ENCODE results near the gene PWWP2A. TPM values are rescaled to one million over a fixed set of nuclear protein-coding genes. Genes with fewer than 3 reads are reported as not detected.
"Not testable (repeated sequence)": the region's sequence is repeated elsewhere in the genome, so short reads cannot be mapped to it uniquely, and the experiment has no call there.

PWWP2A gene
- total RNA-seq, 1 experiment from 2014 or later, result 22.6 TPM

DNA sequence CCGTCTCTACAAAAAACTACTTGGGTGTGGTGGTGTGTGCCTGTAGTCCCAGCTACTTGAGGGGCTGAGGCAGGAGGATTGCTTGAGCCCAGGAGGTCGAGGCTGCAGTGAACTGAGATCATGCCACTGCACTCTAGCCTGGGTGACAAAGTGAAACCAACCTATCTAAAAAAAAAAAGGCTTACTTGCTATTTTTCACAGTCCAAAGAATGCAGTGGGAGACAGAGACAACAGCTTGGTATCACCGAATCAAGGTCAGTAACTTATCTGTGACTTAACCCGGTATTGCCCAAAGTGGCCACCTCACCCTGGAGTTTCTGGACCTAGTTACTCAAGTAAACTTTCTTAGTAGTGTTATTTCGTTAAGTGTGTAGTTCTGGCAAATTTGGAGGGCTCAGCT is 50.1 kb downstream of the PWWP2A start:
- POLR2A ChIA-PET; CTCF ChIA-PET; H3K4me1 ChIP-seq (ENCODE audit: control insufficient read depth, insufficient read depth, low read length); intact Hi-C loops (cut with micrococcal nuclease; ENCODE audit: unreplicated experiment); H3K9me3 ChIP-seq (ENCODE audit: control insufficient read depth, insufficient read depth, low read depth, low read length); ATAC-seq; DNase-seq (ENCODE audit: low read depth, low spot score); H3K4me3 ChIP-seq (ENCODE audit: low read depth in 2 of 2, low read length in 2 of 2); BruUV-seq (replicated peaks); H3K36me3 ChIP-seq (ENCODE audit: control insufficient read depth, insufficient read depth, low read length); H3K27me3 ChIP-seq (ENCODE audit: control insufficient read depth, insufficient read depth, low read length); H3K27ac ChIP-seq (ENCODE audit: low read length); in situ Hi-C loops (cut with HindIII; ENCODE audit: low pct_unique_long_range_greater_than_20kb, low sequenced_read_pairs): not testable (repeated sequence)

GRCh38 chr5:160064995-160065614 is 54.1 kb downstream of the PWWP2A start:
- ATAC-seq, result no peak
- in situ Hi-C loops (cut with HindIII; ENCODE audit: low pct_unique_long_range_greater_than_20kb, low sequenced_read_pairs) (no loop called here), intact Hi-C loops (cut with micrococcal nuclease; ENCODE audit: unreplicated experiment) (no loop called here)
- H3K4me1 ChIP-seq (ENCODE audit: control insufficient read depth, insufficient read depth, low read length), result no peaks in the 10 kb centered on the region
- TF ChIP-seq, protein P1, sequence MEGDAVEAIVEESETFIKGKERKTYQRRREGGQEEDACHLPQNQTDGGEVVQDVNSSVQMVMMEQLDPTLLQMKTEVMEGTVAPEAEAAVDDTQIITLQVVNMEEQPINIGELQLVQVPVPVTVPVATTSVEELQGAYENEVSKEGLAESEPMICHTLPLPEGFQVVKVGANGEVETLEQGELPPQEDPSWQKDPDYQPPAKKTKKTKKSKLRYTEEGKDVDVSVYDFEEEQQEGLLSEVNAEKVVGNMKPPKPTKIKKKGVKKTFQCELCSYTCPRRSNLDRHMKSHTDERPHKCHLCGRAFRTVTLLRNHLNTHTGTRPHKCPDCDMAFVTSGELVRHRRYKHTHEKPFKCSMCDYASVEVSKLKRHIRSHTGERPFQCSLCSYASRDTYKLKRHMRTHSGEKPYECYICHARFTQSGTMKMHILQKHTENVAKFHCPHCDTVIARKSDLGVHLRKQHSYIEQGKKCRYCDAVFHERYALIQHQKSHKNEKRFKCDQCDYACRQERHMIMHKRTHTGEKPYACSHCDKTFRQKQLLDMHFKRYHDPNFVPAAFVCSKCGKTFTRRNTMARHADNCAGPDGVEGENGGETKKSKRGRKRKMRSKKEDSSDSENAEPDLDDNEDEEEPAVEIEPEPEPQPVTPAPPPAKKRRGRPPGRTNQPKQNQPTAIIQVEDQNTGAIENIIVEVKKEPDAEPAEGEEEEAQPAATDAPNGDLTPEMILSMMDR (IDR thresholded peaks at IDR 0.05), result no peak
- TF ChIP-seq, protein P2, sequence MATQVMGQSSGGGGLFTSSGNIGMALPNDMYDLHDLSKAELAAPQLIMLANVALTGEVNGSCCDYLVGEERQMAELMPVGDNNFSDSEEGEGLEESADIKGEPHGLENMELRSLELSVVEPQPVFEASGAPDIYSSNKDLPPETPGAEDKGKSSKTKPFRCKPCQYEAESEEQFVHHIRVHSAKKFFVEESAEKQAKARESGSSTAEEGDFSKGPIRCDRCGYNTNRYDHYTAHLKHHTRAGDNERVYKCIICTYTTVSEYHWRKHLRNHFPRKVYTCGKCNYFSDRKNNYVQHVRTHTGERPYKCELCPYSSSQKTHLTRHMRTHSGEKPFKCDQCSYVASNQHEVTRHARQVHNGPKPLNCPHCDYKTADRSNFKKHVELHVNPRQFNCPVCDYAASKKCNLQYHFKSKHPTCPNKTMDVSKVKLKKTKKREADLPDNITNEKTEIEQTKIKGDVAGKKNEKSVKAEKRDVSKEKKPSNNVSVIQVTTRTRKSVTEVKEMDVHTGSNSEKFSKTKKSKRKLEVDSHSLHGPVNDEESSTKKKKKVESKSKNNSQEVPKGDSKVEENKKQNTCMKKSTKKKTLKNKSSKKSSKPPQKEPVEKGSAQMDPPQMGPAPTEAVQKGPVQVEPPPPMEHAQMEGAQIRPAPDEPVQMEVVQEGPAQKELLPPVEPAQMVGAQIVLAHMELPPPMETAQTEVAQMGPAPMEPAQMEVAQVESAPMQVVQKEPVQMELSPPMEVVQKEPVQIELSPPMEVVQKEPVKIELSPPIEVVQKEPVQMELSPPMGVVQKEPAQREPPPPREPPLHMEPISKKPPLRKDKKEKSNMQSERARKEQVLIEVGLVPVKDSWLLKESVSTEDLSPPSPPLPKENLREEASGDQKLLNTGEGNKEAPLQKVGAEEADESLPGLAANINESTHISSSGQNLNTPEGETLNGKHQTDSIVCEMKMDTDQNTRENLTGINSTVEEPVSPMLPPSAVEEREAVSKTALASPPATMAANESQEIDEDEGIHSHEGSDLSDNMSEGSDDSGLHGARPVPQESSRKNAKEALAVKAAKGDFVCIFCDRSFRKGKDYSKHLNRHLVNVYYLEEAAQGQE (IDR thresholded peaks at IDR 0.05; ENCODE audit: insufficient read depth in 1 of 2, low read depth in 2 of 2, low read length in 1 of 2), result no peak
- no peak for TF ChIP-seq SIN3A (IDR thresholded peaks at IDR 0.05; ENCODE audit: borderline replicate concordance, insufficient read depth, low read depth, low read length)
- TF ChIP-seq TCF7L2 (IDR thresholded peaks at IDR 0.05; ENCODE audit: low read depth, low read length), result no peak
- TF ChIP-seq POLR2AphosphoS5 (IDR thresholded peaks at IDR 0.05; ENCODE audit: low read depth, low read length), result no peak
- ChIA-PET POLR2A (no interaction called here), CTCF (no interaction called here)
- no peak for DNase-seq (ENCODE audit: low read depth, low spot score)
- TSS peak; percentile 96 for BruUV-seq (replicated peaks)
- no peak overlapping the region for H3K27ac ChIP-seq (ENCODE audit: low read length)
- peaks cover 9% of the 10 kb centered on the region; the same call in 1 of the 2 replicates for H3K36me3 ChIP-seq (ENCODE audit: control insufficient read depth, insufficient read depth, low read length)
- no peaks in the 10 kb centered on the region for H3K27me3 ChIP-seq (ENCODE audit: control insufficient read depth, insufficient read depth, low read length)
- no peaks in the 10 kb centered on the region for H3K9me3 ChIP-seq (ENCODE audit: control insufficient read depth, insufficient read depth, low read depth, low read length)
- no peak overlapping the region for H3K4me3 ChIP-seq (ENCODE audit: low read depth in 2 of 2, low read length in 2 of 2)

GRCh38 chr5:160064417-160064810 is 54.8 kb downstream of the PWWP2A start:
- in situ Hi-C loops (cut with HindIII; ENCODE audit: low pct_unique_long_range_greater_than_20kb, low sequenced_read_pairs), result no loop called here
- TF ChIP-seq TCF7L2 (IDR thresholded peaks at IDR 0.05; ENCODE audit: low read depth, low read length) (no peak), SIN3A (IDR thresholded peaks at IDR 0.05; ENCODE audit: borderline replicate concordance, insufficient read depth, low read depth, low read length) (no peak), POLR2AphosphoS5 (IDR thresholded peaks at IDR 0.05; ENCODE audit: low read depth, low read length) (no peak)
- TF ChIP-seq, protein P2 (IDR thresholded peaks at IDR 0.05; ENCODE audit: insufficient read depth in 1 of 2, low read depth in 2 of 2, low read length in 1 of 2), result no peak
- TF ChIP-seq, protein P1 (IDR thresholded peaks at IDR 0.05), result no peak
- Histone ChIP-seq H3K27me3 (ENCODE audit: control insufficient read depth, insufficient read depth, low read length) (no peaks in the 10 kb centered on the region), H3K4me1 (ENCODE audit: control insufficient read depth, insufficient read depth, low read length) (no peaks in the 10 kb centered on the region), H3K9me3 (ENCODE audit: control insufficient read depth, insufficient read depth, low read depth, low read length) (no peaks in the 10 kb centered on the region), H3K36me3 (ENCODE audit: control insufficient read depth, insufficient read depth, low read length) (peaks cover 9% of the 10 kb centered on the region; the same call in 1 of the 2 replicates), H3K27ac (ENCODE audit: low read length) (no peak overlapping the region), H3K4me3 (ENCODE audit: low read depth in 2 of 2, low read length in 2 of 2) (no peak overlapping the region)
- POLR2A ChIA-PET, result no interaction called here
- CTCF ChIA-PET, result no interaction called here
- intact Hi-C loops (cut with micrococcal nuclease; ENCODE audit: unreplicated experiment), result no loop called here
- ATAC-seq (no peak), DNase-seq (ENCODE audit: low read depth, low spot score) (no peak)
- no TSS peak for BruUV-seq (replicated peaks)
